ENCODE measurements around the gene TTC39B.

DNA sequence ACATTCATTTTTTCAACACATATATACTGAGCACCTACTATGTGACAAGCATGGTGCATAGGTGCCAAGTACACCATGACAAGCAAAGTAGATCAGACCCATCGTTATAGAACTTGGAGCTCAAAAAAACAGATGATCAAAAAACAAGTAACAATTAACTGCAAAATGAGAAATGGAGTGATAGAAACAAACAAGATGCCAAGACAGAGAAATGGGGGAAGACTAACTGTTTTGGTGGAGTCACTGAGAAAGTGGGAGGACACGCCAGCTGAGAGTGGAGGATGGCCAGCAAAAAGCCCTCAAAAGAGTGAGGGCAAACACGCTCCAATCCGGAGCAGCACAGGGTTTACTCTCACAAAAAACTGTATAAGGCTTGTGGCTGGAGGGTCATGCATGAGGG is 50.6 kb downstream of the TTC39B start:
- TF ChIP-seq, protein P1, sequence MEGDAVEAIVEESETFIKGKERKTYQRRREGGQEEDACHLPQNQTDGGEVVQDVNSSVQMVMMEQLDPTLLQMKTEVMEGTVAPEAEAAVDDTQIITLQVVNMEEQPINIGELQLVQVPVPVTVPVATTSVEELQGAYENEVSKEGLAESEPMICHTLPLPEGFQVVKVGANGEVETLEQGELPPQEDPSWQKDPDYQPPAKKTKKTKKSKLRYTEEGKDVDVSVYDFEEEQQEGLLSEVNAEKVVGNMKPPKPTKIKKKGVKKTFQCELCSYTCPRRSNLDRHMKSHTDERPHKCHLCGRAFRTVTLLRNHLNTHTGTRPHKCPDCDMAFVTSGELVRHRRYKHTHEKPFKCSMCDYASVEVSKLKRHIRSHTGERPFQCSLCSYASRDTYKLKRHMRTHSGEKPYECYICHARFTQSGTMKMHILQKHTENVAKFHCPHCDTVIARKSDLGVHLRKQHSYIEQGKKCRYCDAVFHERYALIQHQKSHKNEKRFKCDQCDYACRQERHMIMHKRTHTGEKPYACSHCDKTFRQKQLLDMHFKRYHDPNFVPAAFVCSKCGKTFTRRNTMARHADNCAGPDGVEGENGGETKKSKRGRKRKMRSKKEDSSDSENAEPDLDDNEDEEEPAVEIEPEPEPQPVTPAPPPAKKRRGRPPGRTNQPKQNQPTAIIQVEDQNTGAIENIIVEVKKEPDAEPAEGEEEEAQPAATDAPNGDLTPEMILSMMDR (IDR thresholded peaks at IDR 0.05; ENCODE audit: insufficient read depth, low read depth, low read length), result no peak
- TF ChIP-seq EZH2 (IDR thresholded peaks at IDR 0.05; ENCODE audit: insufficient read depth, low read length), result no peak
